GM21367 (cell line): Measurements from ENCODE around the gene BPIFB2.
"Not testable (repeated sequence)": the region's sequence is repeated elsewhere in the genome, so short reads cannot be mapped to it uniquely, and the experiment has no call there.

Source experiments
- ATAC-seq: cut with Tn5 transposase; IDR thresholded peaks from one replicate; pipeline ENCODE4 v1.9.1; 2021; ENCODE audit not compliant: unreplicated experiment

Gene BPIFB2

GRCh38 chr20:32970115-32970972, 37.2 kb upstream of the BPIFB2 start:
- no peak for ATAC-seq

- ATAC-seq, result no peak
Measured at GRCh38 chr20:32970973-32971300, 36.6 kb upstream of the BPIFB2 start.

GRCh38 chr20:32971703-32972161, 35.8 kb upstream of the BPIFB2 start:
- no peak for ATAC-seq

- ATAC-seq, result peak; percentile 60
Measured at GRCh38 chr20:32972181-32973076, 35.1 kb upstream of the BPIFB2 start.

- ATAC-seq, result no peak
Measured at GRCh38 chr20:32973077-32973717, 34.3 kb upstream of the BPIFB2 start.

GRCh38 chr20:32974204-32975064, 33.1 kb upstream of the BPIFB2 start:
- not testable (repeated sequence) for ATAC-seq

GRCh38 chr20:32975121-32975520, 32.4 kb upstream of the BPIFB2 start:
- ATAC-seq, result not testable (repeated sequence)

- no peak for ATAC-seq
Measured at GRCh38 chr20:32975698-32976674, 31.5 kb upstream of the BPIFB2 start.

GRCh38 chr20:32976746-32977145, 30.8 kb upstream of the BPIFB2 start:
- no peak for ATAC-seq

GRCh38 chr20:32977281-32978008, 30.1 kb upstream of the BPIFB2 start:
- ATAC-seq, result no peak

- ATAC-seq, result no peak
Measured at GRCh38 chr20:32978009-32978335, 29.5 kb upstream of the BPIFB2 start.

- ATAC-seq, result no peak
Measured at GRCh38 chr20:32979201-32979998, 28.1 kb upstream of the BPIFB2 start.

- no peak for ATAC-seq
Measured at GRCh38 chr20:32980131-32980941, 27.2 kb upstream of the BPIFB2 start.

GRCh38 chr20:32980990-32981389, 26.5 kb upstream of the BPIFB2 start:
- ATAC-seq, result no peak

GRCh38 chr20:32982617-32983458, 24.7 kb upstream of the BPIFB2 start:
- no peak for ATAC-seq

GRCh38 chr20:32983459-32984112, 23.9 kb upstream of the BPIFB2 start:
- ATAC-seq, result no peak
